Sigmoid colon (tissue), 7 donors: ENCODE results near the gene WNT11. TPM values are rescaled to one million over a fixed set of nuclear protein-coding genes. Genes with fewer than 3 reads are reported as not detected.

Source experiments
- DNase-seq: peaks from one replicate; pipeline ENCODE4 v3.0.0-alpha.2; 2019
- H3K27ac ChIP-seq, 4 donors: fragments of 200-600 bp; sonication (generic); one replicate each; pipeline ENCODE4 v1.5.1; 2016 to 2019; ENCODE audit warnings: mild to moderate bottlenecking in 1 of 4
- H3K27me3 ChIP-seq, 3 donors: fragments of 200-600 bp; sonication (generic); one replicate each; pipeline ENCODE4 v1.5.1; 2019; ENCODE audit warnings: mild to moderate bottlenecking in 1 of 3
- H3K36me3 ChIP-seq, 4 donors: fragments of 200-600 bp; sonication (generic); one replicate each; pipeline ENCODE4 v1.5.1; 2016 to 2019
- H3K4me1 ChIP-seq, 4 donors: fragments of 200-600 bp; sonication (generic); one replicate each; pipeline ENCODE4 v1.5.1; 2017 to 2019
- H3K4me3 ChIP-seq, 4 donors: fragments of 200-600 bp; sonication (generic); one replicate each; pipeline ENCODE4 v1.5.1; 2017 to 2019; ENCODE audit warnings: mild to moderate bottlenecking in 2 of 4, moderate library complexity in 1 of 4
- H3K9me3 ChIP-seq, 4 donors: fragments of 200-600 bp in 3 of 4; sonication (generic) in 3 of 4; one replicate each; pipeline versions ENCODE4 v1.5.1 to v1.6.1; 2013 to 2019
- CTCF ChIP-seq, 4 experiments: fragments of 450-650 bp in 3 of 4; fragments of 200-600 bp in 1 of 4; IDR thresholded peaks; one replicate each; pipeline ENCODE4 v1.5.1; 2016 to 2019; ENCODE audit warnings: antibody characterized with exemption in 4 of 4, mild to moderate bottlenecking in 3 of 4, moderate library complexity in 2 of 4
- EP300 ChIP-seq, 4 donors: sonication (generic); formaldehyde crosslinking; IDR thresholded peaks; one replicate each; pipeline ENCODE4 v1.6.1; 2017; ENCODE audit warnings: antibody characterized with exemption in 4 of 4
- POLR2A ChIP-seq, 2 donors: fragments of 450-650 bp; IDR thresholded peaks; one replicate each; pipeline ENCODE4 v1.6.1; 2016; ENCODE audit warnings: antibody characterized with exemption in 2 of 2, mild to moderate bottlenecking in 2 of 2, moderate library complexity in 2 of 2
- POLR2AphosphoS5 ChIP-seq, 4 donors: sonication (generic); formaldehyde crosslinking; IDR thresholded peaks; one replicate each; pipeline ENCODE4 v1.6.1; 2017; ENCODE audit warnings: antibody characterized with exemption in 4 of 4
- WGBS, 2 donors: extraction: QIAGEN DNeasy Blood & Tissue Kit; methylation state at CpG; one replicate each; pipeline ENCODE4 v1.1.7; 2013; 5-methylcytosine and 5-hydroxymethylcytosine counted together
- intact Hi-C: fragments of 100-400 bp; cut with DNase I; formaldehyde crosslinking; loops from one replicate; pipeline ENCODE4 v1.15.1; 2023
- polyA plus RNA-seq, 3 donors: library from polyadenylated mRNA; stranded (reverse); fragments of 200-250 nt; gene quantifications; one replicate each; pipeline ENCODE4 v1.2.3, GENCODE V29; 2013
- total RNA-seq, 4 donors: library from RNA; depleted of rRNA; stranded (reverse); fragments of >200 nt; gene quantifications; one replicate each; pipeline ENCODE4 v1.1.0, GENCODE V29; 2016
- donor health status: healthy with polysubstance abuse.
- donor health status: Bipolar disorder and iron deficiency.
- donor health status: healthy.

WNT11 gene
- total and polyA plus RNA-seq, 7 donors: 0.92 to 8.9 (median 2.2) TPM

- no peak overlapping the region for H3K4me3 ChIP-seq
- no peak for TF ChIP-seq EP300 (IDR thresholded peaks at IDR 0.05)
- no peak for TF ChIP-seq POLR2AphosphoS5 (IDR thresholded peaks at IDR 0.05)
- H3K36me3 ChIP-seq: no peaks in the 10 kb centered on the region
- DNase-seq: no peak
- H3K9me3 ChIP-seq: no peaks in the 10 kb centered on the region
- intact Hi-C loops: no loop called here
- no peak overlapping the region for H3K27ac ChIP-seq
- no peaks in the 10 kb centered on the region for H3K27me3 ChIP-seq
- peaks cover 0 to 16% (median 12%) of the 10 kb centered on the region in 4 donors for H3K4me1 ChIP-seq
- WGBS, 2 donors: 92 to 96% methylated on average over 6 of the region's 6 CpGs
Measured at GRCh38 chr11:76231121-76231738, 24.9 kb upstream of the WNT11 start.

GRCh38 chr11:76230392-76230791, 24.1 kb upstream of the WNT11 start:
- WGBS, 2 donors: 70 to 82% methylated on average over 8 of the region's 8 CpGs

GRCh38 chr11:76229690-76230240, 23.5 kb upstream of the WNT11 start:
- TF ChIP-seq EP300 (IDR thresholded peaks at IDR 0.05) (no peak), POLR2AphosphoS5 (IDR thresholded peaks at IDR 0.05) (no peak), POLR2A (IDR thresholded peaks at IDR 0.05) (no peak), CTCF (IDR thresholded peaks at IDR 0.05) (no peak)
- no peak for DNase-seq
- intact Hi-C loops: no loop called here
- Histone ChIP-seq H3K36me3 (no peaks in the 10 kb centered on the region), H3K9me3 (no peaks in the 10 kb centered on the region), H3K27ac (no peak overlapping the region), H3K4me3 (no peak overlapping the region), H3K4me1 (peaks cover 0 to 12% (median 12%) of the 10 kb centered on the region in 4 donors), H3K27me3 (no peaks in the 10 kb centered on the region)
- 62 to 88% methylated on average over 8 of the region's 8 CpGs for WGBS, 2 donors

More at GRCh38 chr11:76230392-76230791, 24.1 kb upstream of the WNT11 start:
- H3K4me3 ChIP-seq: no peak overlapping the region
- TF ChIP-seq EP300 (IDR thresholded peaks at IDR 0.05) (no peak), POLR2A (IDR thresholded peaks at IDR 0.05) (no peak), POLR2AphosphoS5 (IDR thresholded peaks at IDR 0.05) (no peak), CTCF (IDR thresholded peaks at IDR 0.05) (no peak)
- peaks cover 0 to 14% (median 12%) of the 10 kb centered on the region in 4 donors for H3K4me1 ChIP-seq
- no peaks in the 10 kb centered on the region for H3K27me3 ChIP-seq
- H3K9me3 ChIP-seq: no peaks in the 10 kb centered on the region
- H3K27ac ChIP-seq: no peak overlapping the region
- H3K36me3 ChIP-seq: no peaks in the 10 kb centered on the region
- intact Hi-C loops: no loop called here
- DNase-seq: no peak

- Histone ChIP-seq H3K9me3 (no peaks in the 10 kb centered on the region), H3K4me1 (peaks cover 0 to 3% (median 2%) of the 10 kb centered on the region in 4 donors), H3K27me3 (no peaks in the 10 kb centered on the region), H3K27ac (no peak overlapping the region), H3K36me3 (no peaks in the 10 kb centered on the region), H3K4me3 (no peak overlapping the region)
- TF ChIP-seq EP300 (IDR thresholded peaks at IDR 0.05) (no peak), CTCF (IDR thresholded peaks at IDR 0.05) (no peak), POLR2AphosphoS5 (IDR thresholded peaks at IDR 0.05) (no peak), POLR2A (IDR thresholded peaks at IDR 0.05) (no peak)
- no peak for DNase-seq
- WGBS, 2 donors: 86 to 92% methylated on average over 5 of the region's 5 CpGs
- intact Hi-C loops: no loop called here
Measured at GRCh38 chr11:76228875-76229149, 22.5 kb upstream of the WNT11 start.

GRCh38 chr11:76228071-76228874, 22.0 kb upstream of the WNT11 start:
- DNase-seq: no peak
- H3K4me1 ChIP-seq: no peaks in the 10 kb centered on the region
- TF ChIP-seq POLR2A (IDR thresholded peaks at IDR 0.05): no peak
- no peak for TF ChIP-seq EP300 (IDR thresholded peaks at IDR 0.05)
- TF ChIP-seq POLR2AphosphoS5 (IDR thresholded peaks at IDR 0.05): no peak
- TF ChIP-seq CTCF (IDR thresholded peaks at IDR 0.05): no peak
- H3K4me3 ChIP-seq: no peak overlapping the region
- intact Hi-C loops: no loop called here
- H3K36me3 ChIP-seq: no peaks in the 10 kb centered on the region
- H3K27ac ChIP-seq: no peak overlapping the region
- 68 to 81% methylated on average over 15 of the region's 15 CpGs for WGBS, 2 donors
- no peaks in the 10 kb centered on the region for H3K9me3 ChIP-seq
- H3K27me3 ChIP-seq: no peaks in the 10 kb centered on the region
